HepG2 (cell line): ENCODE results near the gene NEK3. TPM values are rescaled to one million over a fixed set of nuclear protein-coding genes. Genes with fewer than 3 reads are reported as not detected.
"Not testable (repeated sequence)": the region's sequence is repeated elsewhere in the genome, so short reads cannot be mapped to it uniquely, and the experiment has no call there.

Experiments used
- ATAC-seq: fragments of 200-7000 bp; cut with Tn5 transposase; 3 replicates; pipeline ENCODE4 v1.9.1; 2020; ENCODE audit warnings: mild to moderate bottlenecking, moderate library complexity
- BruUV-seq: library from RNA; stranded (reverse); fragments of 400-500 nt; replicated peaks from 2 replicates; lab custom pipeline; 2021; lab: Mats Ljungman, UMichigan
- CTCF ChIA-PET: fragments of 300-600 bp; formaldehyde crosslinking; extraction: SDS; loops from one replicate; lab custom pipeline; 2021; ENCODE audit warnings: low total read pairs, inconsistent platforms, low intra/inter-chr PET ratio; lab: Yijun Ruan, JAX
- POLR2A ChIA-PET: fragments of 350-600 bp; sonication (Branson Sonifier 250); formaldehyde crosslinking; loops from one replicate; lab custom pipeline; 2020; ENCODE audit warnings: antibody characterized with exemption, inconsistent platforms; lab: Yijun Ruan, JAX
- DNase-seq: peaks from one replicate; pipeline ENCODE4 v3.0.0-alpha.2; 2015; ENCODE audit warnings: low spot score
- FAIRE-seq: peaks from 3 replicates; lab custom pipeline; 2011; peaks lifted over from hg19 to GRCh38; lab: Jason Lieb, UNC
- H2AFZ ChIP-seq: one replicate; pipeline ENCODE4 v1.6.1; 2011; ENCODE audit warnings: low read length, inconsistent platforms
- H3K27ac ChIP-seq: fragments of 300-600 bp; 3 replicates; pipeline ENCODE4 v1.8.0; 2011; ENCODE audit warnings: mixed run types, mild to moderate bottlenecking, mixed read lengths, low read length, inconsistent platforms; ENCODE audit not compliant: insufficient read depth; ENCODE audit errors: extremely low read length
- H3K27me3 ChIP-seq, 2 experiments: fragments of 200-600 bp in 1 of 2; 2 replicates in 1 of 2; 3 replicates in 1 of 2; pipeline versions ENCODE4 v1.6.0 to v1.8.0; 2011; ENCODE audit warnings: low read length in 2 of 2, mild to moderate bottlenecking in 2 of 2, moderate library complexity in 2 of 2, inconsistent platforms in 1 of 2; ENCODE audit not compliant: insufficient read depth in 2 of 2, control insufficient read depth in 1 of 2
- H3K36me3 ChIP-seq, 2 experiments: fragments of 200-600 bp in 1 of 2; replicated peaks in 1 of 2; 2 replicates in 1 of 2; 3 replicates in 1 of 2; pipeline versions ENCODE4 v1.5.1 to v1.8.0; 2011; ENCODE audit warnings: low read length in 2 of 2, inconsistent platforms in 1 of 2; ENCODE audit not compliant: insufficient read depth in 2 of 2, control insufficient read depth in 1 of 2
- H3K4me1 ChIP-seq: 2 replicates; pipeline ENCODE4 v1.5.1; 2012; ENCODE audit warnings: low read length, inconsistent platforms; ENCODE audit not compliant: insufficient read depth
- H3K4me2 ChIP-seq: 2 replicates; pipeline ENCODE4 v1.6.0; 2011; ENCODE audit warnings: low read depth, low read length, inconsistent platforms
- H3K4me3 ChIP-seq, 3 experiments: fragments of 200-600 bp in 1 of 3; sonication (generic), shearing (Covaris generic) in 1 of 3; replicated peaks in 1 of 3; 2 replicates each; pipeline ENCODE4 v1.5.1; 2011 to 2016; ENCODE audit warnings: low read length in 3 of 3, inconsistent platforms in 2 of 3, low read depth in 2 of 3, mild to moderate bottlenecking in 2 of 3, control low read depth in 1 of 3, mixed read lengths in 1 of 3; ENCODE audit not compliant: insufficient read depth in 1 of 3
- H3K79me2 ChIP-seq: one replicate; pipeline ENCODE4 v1.6.1; 2011; ENCODE audit warnings: low read length, inconsistent platforms; ENCODE audit not compliant: insufficient read depth
- H3K9ac ChIP-seq: 2 replicates; pipeline ENCODE4 v1.6.0; 2011; ENCODE audit warnings: mild to moderate bottlenecking, low read depth, low read length, inconsistent platforms; ENCODE audit not compliant: insufficient read depth
- H3K9me3 ChIP-seq: 2 replicates; pipeline ENCODE4 v1.5.1; 2012; ENCODE audit warnings: mild to moderate bottlenecking, low read length
- H4K20me1 ChIP-seq: 2 replicates; pipeline ENCODE4 v1.6.0; 2011; ENCODE audit warnings: inconsistent platforms, mild to moderate bottlenecking, low read length, moderate library complexity; ENCODE audit not compliant: insufficient read depth
- ARID5B ChIP-seq: IDR thresholded peaks from 2 replicates; pipeline ENCODE4 v1.4.0; 2020; ENCODE audit warnings: mild to moderate bottlenecking, missing genetic modification reagents
- CTCF ChIP-seq: sonication (generic); formaldehyde crosslinking; IDR thresholded peaks from 2 replicates; pipeline ENCODE4 v1.5.0; 2020; ENCODE audit warnings: mild to moderate bottlenecking, missing genetic modification reagents, moderate library complexity
- EP300 ChIP-seq, 3 experiments: sonication (generic) in 1 of 3; formaldehyde crosslinking in 1 of 3; IDR thresholded peaks; 2 replicates each; pipeline versions ENCODE4 v1.5.1 to v1.6.1; 2011 to 2020; ENCODE audit warnings: low read depth in 2 of 3, low read length in 2 of 3, borderline replicate concordance in 1 of 3, improper control_type of control experiment in 1 of 3, mild to moderate bottlenecking in 1 of 3, missing genetic modification reagents in 1 of 3, moderate library complexity in 1 of 3
- FOSL2 ChIP-seq: sonication (generic); formaldehyde crosslinking; IDR thresholded peaks from 2 replicates; pipeline ENCODE4 v1.4.0; 2020; ENCODE audit warnings: missing genetic modification reagents
- FOXA3 ChIP-seq: IDR thresholded peaks from 2 replicates; pipeline ENCODE4 v1.6.1; 2016; ENCODE audit warnings: missing genetic modification reagents, missing compliant biosample characterization
- FOXP1 ChIP-seq, 2 experiments: fragments of 450-650 bp in 1 of 2; IDR thresholded peaks; 2 replicates each; pipeline ENCODE4 v1.6.1; 2017 to 2018; ENCODE audit warnings: antibody characterized with exemption in 1 of 2
- GLI4 ChIP-seq: sonication (generic); formaldehyde crosslinking; IDR thresholded peaks from 2 replicates; pipeline ENCODE4 v1.5.1; 2020; ENCODE audit warnings: missing genetic modification reagents, mild to moderate bottlenecking, moderate library complexity, borderline replicate concordance
- NR2F1 ChIP-seq, 2 experiments: fragments of 450-650 bp in 1 of 2; formaldehyde crosslinking in 1 of 2; IDR thresholded peaks; 2 replicates each; pipeline versions ENCODE4 v1.5.0 to v1.6.1; 2016 to 2020; ENCODE audit warnings: mild to moderate bottlenecking in 1 of 2, missing compliant biosample characterization in 1 of 2, missing genetic modification reagents in 1 of 2, moderate library complexity in 1 of 2
- RXRB ChIP-seq: IDR thresholded peaks from 2 replicates; pipeline ENCODE4 v1.6.1; 2016; ENCODE audit warnings: borderline replicate concordance, missing genetic modification reagents, missing compliant biosample characterization
- TBL1XR1 ChIP-seq: fragments of 150-350 bp; IDR thresholded peaks from 2 replicates; pipeline ENCODE4 v1.6.1; 2014; ENCODE audit warnings: borderline replicate concordance, low read length; ENCODE audit not compliant: partially characterized antibody
- TEAD2 ChIP-seq: sonication (generic); formaldehyde crosslinking; IDR thresholded peaks from 2 replicates; pipeline ENCODE4 v1.9.0; 2021; ENCODE audit warnings: missing genetic modification reagents
- THRA ChIP-seq: sonication (generic); formaldehyde crosslinking; IDR thresholded peaks from 2 replicates; pipeline ENCODE4 v1.4.0; 2020; ENCODE audit warnings: missing genetic modification reagents, borderline replicate concordance
- TOPORS ChIP-seq: sonication (generic); formaldehyde crosslinking; IDR thresholded peaks from 2 replicates; pipeline ENCODE4 v1.8.0; 2023; ENCODE audit warnings: mild to moderate bottlenecking, missing genetic modification reagents
- WGBS: methylation state at CpG from one replicate; pipeline ENCODE4 v1.1.6; 2017; ENCODE audit warnings: low lambda C conversion rate; 5-methylcytosine and 5-hydroxymethylcytosine counted together
- in situ Hi-C: cut with HindIII; loops from 2 replicates; pipeline ENCODE4 v1.10.0; 2017; ENCODE audit warnings: low pct_unique_long_range_greater_than_20kb; ENCODE audit not compliant: extremely low pct_ligation_motif_present
- intact Hi-C: fragments of 100-400 bp; cut with micrococcal nuclease; formaldehyde crosslinking; loops from one replicate; pipeline ENCODE4 v1.10.0; 2022; ENCODE audit not compliant: unreplicated experiment
- polyA plus RNA-seq, 8 experiments: library from polyadenylated mRNA; depleted of rRNA in 3 of 8; stranded (reverse) in 7 of 8; unstranded in 1 of 8; fragments of >200 nt; fragmentation: Illumina TruSeq in 4 of 8; extraction: Trizol in 4 of 8; gene quantifications; 2 replicates each; pipeline versions ENCODE4 v1.2.1 to v1.2.3, GENCODE V29; 2011 to 2016; ENCODE audit warnings: low read depth in 4 of 8, missing spikeins in 1 of 8, mixed read lengths in 1 of 8; ENCODE audit not compliant: insufficient read depth in 1 of 8
- total RNA-seq, 5 experiments: library from RNA; depleted of rRNA; stranded (reverse); fragments of >200 nt; fragmentation: Illumina TruSeq; extraction: Trizol; gene quantifications; 2 replicates each; pipeline ENCODE4 v1.2.3, GENCODE V29; 2016; ENCODE audit warnings: low read depth in 1 of 5

NEK3 gene
- total and polyA plus RNA-seq, 2 of the 13 experiments (the other 11 are each of a cell fraction or from before 2014, with no cell fraction given) = 36.7 to 68.2 TPM

GRCh38 chr13:52159159-52159982 is at the start of gene NEK3 (continued):
- TF ChIP-seq TOPORS (CRISPR knock-in tag) (peak; percentile 57; the same call in 1 of the 2 replicates), TEAD2 (peak; percentile 73; the same call in 1 of the 2 replicates), FOSL2 (CRISPR knock-in tag) (peak; percentile 16), TBL1XR1 (no peak), GLI4 (CRISPR knock-in tag) (peak; percentile 75; the same call in 1 of the 2 replicates), CTCF (no peak)

GRCh38 chr13:52208384-52208783 is 49.0 kb upstream of the NEK3 start:
- peak; percentile 46 for FAIRE-seq
- intact Hi-C loops = loop anchor here (10.0 kb wide), 1 partner anchor 234 kb away; no protein-coding TSS in a partner anchor
- peak; percentile 48 for TF ChIP-seq FOXA3 (CRISPR knock-in tag)
- peak in 1 of 2 experiments; percentile 26; a peak in 1 of 4 replicates for TF ChIP-seq EP300 (IDR thresholded peaks at IDR 0.05; ENCODE audit: low read depth in 2 of 2, low read length in 2 of 2)
- TF ChIP-seq EP300 (CRISPR knock-in tag; IDR thresholded peaks at IDR 0.05; ENCODE audit: borderline replicate concordance); FOXP1 (IDR thresholded peaks at IDR 0.05): not testable (repeated sequence)
- peak; percentile 49; the same call in 1 of the 2 replicates for TF ChIP-seq ARID5B (CRISPR knock-in tag)
- peak; percentile 59; the same call in 1 of the 2 replicates for TF ChIP-seq THRA
- peak in 1 of 2 experiments; percentile 58; a peak in 1 of 4 replicates for TF ChIP-seq NR2F1 (CRISPR knock-in tag; IDR thresholded peaks at IDR 0.05)
- TF ChIP-seq RXRB (CRISPR knock-in tag) = peak; percentile 60; the same call in 1 of the 2 replicates
- 0 out of 2 replicates have a peak, but pooled peaks have one; percentile 36 for TF ChIP-seq FOXP1 (CRISPR knock-in tag; IDR thresholded peaks at IDR 0.05)

More at GRCh38 chr13:52208384-52208783, 49.0 kb upstream of the NEK3 start:
- H3K27ac ChIP-seq = peak overlapping the region; percentile 5
- ATAC-seq = peak; percentile 75
- WGBS = 7% methylated on average over 5 of the region's 6 CpGs
- H3K9me3 ChIP-seq, H3K36me3 ChIP-seq, H3K27me3 ChIP-seq, DNase-seq, H3K79me2 ChIP-seq, CTCF ChIA-PET, BruUV-seq, H4K20me1 ChIP-seq, H2AFZ ChIP-seq, in situ Hi-C loops: not testable (repeated sequence)
- POLR2A ChIA-PET = interaction anchor here (1.5 kb wide), 1 partner anchor 47 kb away, joined by 3 read pairs; no protein-coding TSS in a partner anchor
- H3K4me1 ChIP-seq = peaks cover 62% of the 10 kb centered on the region
- H3K4me2 ChIP-seq = peak overlapping the region; percentile 69
- peak overlapping the region in 1 of 3 experiments; percentile 43; a peak in 1 of 6 replicates for H3K4me3 ChIP-seq
- H3K9ac ChIP-seq = 0 out of 2 replicates have a peak overlapping the region, but pooled peaks have one; percentile 29
